HCT116 (cell line): ENCODE results near the gene PRKCA. TPM values are rescaled to one million over a fixed set of nuclear protein-coding genes. Genes with fewer than 3 reads are reported as not detected.

Experiments
- ATAC-seq: fragments of 200-7000 bp; cut with Tn5 transposase; 2 replicates; pipeline ENCODE4 v1.9.1; 2020; ENCODE audit warnings: mild to moderate bottlenecking, moderate library complexity
- BruUV-seq: library from RNA; stranded (reverse); fragments of 400-500 nt; replicated peaks from 2 replicates; lab custom pipeline; 2021; lab: Mats Ljungman, UMichigan
- CTCF ChIA-PET: fragments of 300-600 bp; sonication (Branson Sonifier 250); formaldehyde crosslinking; loops from one replicate; lab custom pipeline; 2021; ENCODE audit warnings: antibody characterized with exemption; lab: Charles Lee
- POLR2A ChIA-PET: fragments of 300-600, 350-600 bp; sonication (Branson Sonifier 250); formaldehyde crosslinking; loops from one replicate; lab custom pipeline; 2021; ENCODE audit warnings: antibody characterized with exemption; lab: Charles Lee
- RAD21 ChIA-PET, 2 experiments: fragments of 300-600 bp; sonication (Branson Sonifier 250); formaldehyde crosslinking; loops; one replicate each; lab custom pipeline; 2023; ENCODE audit warnings: low total read pairs in 2 of 2; ENCODE audit not compliant: uncharacterized antibody in 2 of 2, unreplicated experiment in 2 of 2, low non-redundant PET in 1 of 2; lab: Charles Lee
- DNase-seq: peaks from one replicate; pipeline ENCODE4 v3.0.0-alpha.2; 2010; ENCODE audit warnings: low read depth, low spot score
- H2AFZ ChIP-seq: fragments of 200-600 bp; shearing (Covaris generic), sonication (generic); 2 replicates; pipeline ENCODE4 v1.6.1; 2017; ENCODE audit warnings: low read depth, mixed run types, mixed read lengths, antibody characterized with exemption, low read length; ENCODE audit not compliant: poor library complexity, severe bottlenecking
- H3K27ac ChIP-seq: 2 replicates; pipeline ENCODE4 v1.5.1; 2012; ENCODE audit warnings: low read depth, low read length
- H3K27me3 ChIP-seq: fragments of 200-600 bp; sonication (generic); 2 replicates; pipeline ENCODE4 v1.6.1; 2016; ENCODE audit warnings: mixed run types, low read length, mixed read lengths; ENCODE audit not compliant: insufficient read depth
- H3K36me3 ChIP-seq, 2 experiments: fragments of 200-500 bp in 1 of 2; fragments of 200-600 bp in 1 of 2; sonication (Bioruptor generic) in 1 of 2; sonication (generic) in 1 of 2; 2 replicates each; pipeline versions ENCODE4 v1.5.1 to v1.6.1; 2014 to 2016; ENCODE audit warnings: low read length in 2 of 2, inconsistent platforms in 1 of 2, mixed read lengths in 1 of 2, mixed run types in 1 of 2; ENCODE audit not compliant: insufficient read depth in 2 of 2, control insufficient read depth in 1 of 2
- H3K4me1 ChIP-seq, 2 experiments: fragments of 200-600 bp in 1 of 2; sonication (generic) in 1 of 2; 2 replicates each; pipeline versions ENCODE4 v1.5.1 to v1.6.1; 2012 to 2017; ENCODE audit warnings: low read length in 2 of 2, inconsistent platforms in 1 of 2, mild to moderate bottlenecking in 1 of 2, mixed read lengths in 1 of 2, mixed run types in 1 of 2, moderate library complexity in 1 of 2; ENCODE audit not compliant: insufficient read depth in 2 of 2, control insufficient read depth in 1 of 2
- H3K4me2 ChIP-seq: fragments of 200-600 bp; sonication (generic); 2 replicates; pipeline ENCODE4 v1.6.1; 2017; ENCODE audit warnings: mixed run types, low read length, mixed read lengths
- H3K4me3 ChIP-seq, 2 experiments: fragments of 200-600 bp in 1 of 2; sonication (generic) in 1 of 2; replicated peaks in 1 of 2; 2 replicates each; pipeline ENCODE4 v1.5.1; 2011 to 2016; ENCODE audit warnings: low read length in 2 of 2, control low read depth in 1 of 2, low read depth in 1 of 2, mild to moderate bottlenecking in 1 of 2, mixed read lengths in 1 of 2, mixed run types in 1 of 2
- H3K79me2 ChIP-seq: fragments of 200-600 bp; sonication (generic); 2 replicates; pipeline ENCODE4 v1.6.1; 2017; ENCODE audit warnings: mild to moderate bottlenecking, mixed run types, low read length, moderate library complexity, mixed read lengths; ENCODE audit not compliant: insufficient read depth
- H3K9ac ChIP-seq: fragments of 200-600 bp; sonication (generic); 2 replicates; pipeline ENCODE4 v1.6.1; 2016; ENCODE audit warnings: low read length, mixed read lengths
- H3K9me2 ChIP-seq: fragments of 200-600 bp; sonication (generic), shearing (Covaris generic); 2 replicates; pipeline ENCODE4 v1.6.1; 2017; ENCODE audit warnings: mixed run types, mild to moderate bottlenecking, moderate library complexity; ENCODE audit not compliant: insufficient read depth
- H3K9me3 ChIP-seq, 2 experiments: fragments of 200-500 bp in 1 of 2; fragments of 200-600 bp in 1 of 2; sonication (Bioruptor generic) in 1 of 2; sonication (generic) in 1 of 2; 2 replicates each; pipeline ENCODE4 v1.6.1; 2014 to 2017; ENCODE audit warnings: low read length in 2 of 2, mixed read lengths in 2 of 2, inconsistent platforms in 1 of 2, low read depth in 1 of 2, mild to moderate bottlenecking in 1 of 2, mixed run types in 1 of 2, moderate library complexity in 1 of 2; ENCODE audit not compliant: control insufficient read depth in 1 of 2, insufficient read depth in 1 of 2
- H4K20me1 ChIP-seq: fragments of 200-600 bp; sonication (generic), shearing (Covaris generic); 2 replicates; pipeline ENCODE4 v1.6.1; 2017; ENCODE audit warnings: mixed run types, mild to moderate bottlenecking, moderate library complexity; ENCODE audit not compliant: insufficient read depth
- CBX3 ChIP-seq: IDR thresholded peaks from 2 replicates; pipeline ENCODE4 v1.6.1; 2012; ENCODE audit warnings: low read depth
- CEBPB ChIP-seq: IDR thresholded peaks from 2 replicates; pipeline ENCODE4 v1.6.1; 2012; ENCODE audit warnings: low read depth
- ELF1 ChIP-seq: IDR thresholded peaks from 2 replicates; pipeline ENCODE4 v1.6.1; 2012; ENCODE audit warnings: low read depth, borderline replicate concordance
- EZH2 ChIP-seq: fragments of 200-600 bp; sonication (generic); IDR thresholded peaks from 2 replicates; pipeline ENCODE4 v1.6.1; 2017; ENCODE audit warnings: antibody characterized with exemption, mixed run types
- FOSL1 ChIP-seq: IDR thresholded peaks from 2 replicates; pipeline ENCODE4 v1.6.1; 2012; ENCODE audit warnings: low read depth
- JUND ChIP-seq: IDR thresholded peaks from 2 replicates; pipeline ENCODE4 v1.6.1; 2012
- POLR2A ChIP-seq: IDR thresholded peaks from 2 replicates; pipeline ENCODE4 v1.7.0; 2011; ENCODE audit warnings: borderline replicate concordance; ENCODE audit not compliant: insufficient read depth, insufficient read length; ENCODE audit errors: extremely low read depth
- POLR2AphosphoS5 ChIP-seq: IDR thresholded peaks from 2 replicates; pipeline ENCODE4 v1.6.1; 2011; ENCODE audit warnings: mild to moderate bottlenecking, low read depth, low read length, moderate library complexity
- RAD21 ChIP-seq: IDR thresholded peaks from 2 replicates; pipeline ENCODE4 v1.6.1; 2012; ENCODE audit warnings: low read depth, mild to moderate bottlenecking
- SIN3A ChIP-seq: IDR thresholded peaks from 2 replicates; pipeline ENCODE4 v1.6.1; 2012; ENCODE audit warnings: low read depth
- SP1 ChIP-seq: IDR thresholded peaks from 2 replicates; pipeline ENCODE4 v1.6.1; 2012; ENCODE audit warnings: low read depth
- SRF ChIP-seq: IDR thresholded peaks from 2 replicates; pipeline ENCODE4 v1.6.1; 2012; ENCODE audit warnings: low read depth
- TCF7L2 ChIP-seq: IDR thresholded peaks from 2 replicates; pipeline ENCODE4 v1.7.0; 2011; ENCODE audit warnings: borderline replicate concordance, inconsistent platforms; ENCODE audit not compliant: insufficient read depth, insufficient read length; ENCODE audit errors: extremely low read depth
- YY1 ChIP-seq: IDR thresholded peaks from 2 replicates; pipeline ENCODE4 v1.6.1; 2011; ENCODE audit warnings: low read length, low read depth, moderate library complexity, mild to moderate bottlenecking; ENCODE audit not compliant: insufficient replicate concordance; ENCODE audit errors: extremely low read depth
- ZNF274 ChIP-seq: fragments of 200-500 bp; sonication (Bioruptor generic); IDR thresholded peaks from 2 replicates; pipeline ENCODE4 v1.6.1; 2014; ENCODE audit warnings: mild to moderate bottlenecking, low read depth, low read length, inconsistent platforms
- intact Hi-C: fragments of 100-400 bp; cut with micrococcal nuclease; formaldehyde crosslinking; loops from 2 replicates; pipeline ENCODE4 v1.10.0; 2022
- total RNA-seq: library from RNA; stranded (reverse); gene quantifications from one replicate; pipeline ENCODE4 v1.2.1, GENCODE V29; 2021; ENCODE audit not compliant: unreplicated experiment
- TF ChIP-seq, protein P1 (sequence below): IDR thresholded peaks from 2 replicates; pipeline ENCODE4 v1.6.1; 2012
- TF ChIP-seq, protein P2 (sequence below): IDR thresholded peaks from 2 replicates; pipeline ENCODE4 v1.6.1; 2012
- TF ChIP-seq, protein P3 (sequence below): IDR thresholded peaks from 2 replicates; pipeline ENCODE4 v1.6.1; 2011; ENCODE audit warnings: mild to moderate bottlenecking, low read length, moderate library complexity; ENCODE audit not compliant: insufficient replicate concordance; ENCODE audit errors: extremely low read depth

PRKCA gene
- total RNA-seq, 1 experiment from 2014 or later, result 18.8 TPM

DNA sequence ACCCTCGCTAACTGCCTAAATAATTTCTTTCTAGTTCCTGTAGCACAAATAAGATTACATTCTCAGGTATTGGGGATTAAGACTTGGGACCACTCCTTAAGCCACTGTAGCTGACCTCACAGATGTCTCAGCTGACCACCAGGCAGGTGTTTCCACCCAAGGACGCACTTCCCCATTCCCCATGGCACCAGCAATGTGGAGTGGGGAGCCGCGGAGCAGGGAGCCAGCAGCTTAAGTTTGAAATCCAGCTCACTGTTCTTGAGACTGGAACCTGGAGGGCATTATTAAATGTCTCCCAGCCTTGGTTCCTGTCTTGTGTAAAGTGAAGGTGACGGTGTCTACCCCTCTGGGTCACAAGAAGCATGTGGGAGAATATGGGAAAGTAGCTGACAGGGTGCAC, 283.1 kb downstream of the PRKCA start:
- DNase-seq (no peak), ATAC-seq (no peak)
- H4K20me1 ChIP-seq, result no peaks in the 10 kb centered on the region
- no peaks in the 10 kb centered on the region for H3K9me2 ChIP-seq
- ChIA-PET RAD21 (no interaction called here), POLR2A (no interaction called here)
- H3K9ac ChIP-seq, result no peak overlapping the region
- intact Hi-C loops, result no loop called here
- H3K27me3 ChIP-seq, result no peaks in the 10 kb centered on the region
- no peaks in the 10 kb centered on the region for H3K36me3 ChIP-seq
- H3K4me1 ChIP-seq, result peaks cover 3 to 6% of the 10 kb centered on the region in 2 experiments; a peak in 3 of 4 replicates
- no peak overlapping the region for H2AFZ ChIP-seq
- TF ChIP-seq SP1 (no peak), POLR2AphosphoS5 (no peak), POLR2A (no peak), SIN3A (no peak), CEBPB (no peak), CBX3 (no peak), JUND (no peak), EZH2 (no peak), YY1 (no peak), ELF1 (no peak), FOSL1 (no peak), TCF7L2 (no peak), ZNF274 (no peak), SRF (no peak), RAD21 (no peak)
- TF ChIP-seq, protein P1, sequence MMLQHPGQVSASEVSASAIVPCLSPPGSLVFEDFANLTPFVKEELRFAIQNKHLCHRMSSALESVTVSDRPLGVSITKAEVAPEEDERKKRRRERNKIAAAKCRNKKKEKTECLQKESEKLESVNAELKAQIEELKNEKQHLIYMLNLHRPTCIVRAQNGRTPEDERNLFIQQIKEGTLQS, result no peak
- TF ChIP-seq, protein P2, sequence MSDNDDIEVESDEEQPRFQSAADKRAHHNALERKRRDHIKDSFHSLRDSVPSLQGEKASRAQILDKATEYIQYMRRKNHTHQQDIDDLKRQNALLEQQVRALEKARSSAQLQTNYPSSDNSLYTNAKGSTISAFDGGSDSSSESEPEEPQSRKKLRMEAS, result no peak
- TF ChIP-seq, protein P3, sequence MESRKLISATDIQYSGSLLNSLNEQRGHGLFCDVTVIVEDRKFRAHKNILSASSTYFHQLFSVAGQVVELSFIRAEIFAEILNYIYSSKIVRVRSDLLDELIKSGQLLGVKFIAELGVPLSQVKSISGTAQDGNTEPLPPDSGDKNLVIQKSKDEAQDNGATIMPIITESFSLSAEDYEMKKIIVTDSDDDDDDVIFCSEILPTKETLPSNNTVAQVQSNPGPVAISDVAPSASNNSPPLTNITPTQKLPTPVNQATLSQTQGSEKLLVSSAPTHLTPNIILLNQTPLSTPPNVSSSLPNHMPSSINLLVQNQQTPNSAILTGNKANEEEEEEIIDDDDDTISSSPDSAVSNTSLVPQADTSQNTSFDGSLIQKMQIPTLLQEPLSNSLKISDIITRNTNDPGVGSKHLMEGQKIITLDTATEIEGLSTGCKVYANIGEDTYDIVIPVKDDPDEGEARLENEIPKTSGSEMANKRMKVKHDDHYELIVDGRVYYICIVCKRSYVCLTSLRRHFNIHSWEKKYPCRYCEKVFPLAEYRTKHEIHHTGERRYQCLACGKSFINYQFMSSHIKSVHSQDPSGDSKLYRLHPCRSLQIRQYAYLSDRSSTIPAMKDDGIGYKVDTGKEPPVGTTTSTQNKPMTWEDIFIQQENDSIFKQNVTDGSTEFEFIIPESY, result no peak
- TF ChIP-seq, all 23 proteins: peak for 0
- no peaks in the 10 kb centered on the region for H3K79me2 ChIP-seq
- no peak overlapping the region for H3K4me2 ChIP-seq
- H3K27ac ChIP-seq, result no peak overlapping the region
- H3K9me3 ChIP-seq, result no peaks in the 10 kb centered on the region
- no peak overlapping the region for H3K4me3 ChIP-seq
- CTCF ChIA-PET, result interaction anchor here (1.0 kb wide), 1 partner anchor 18 kb away, joined by 3 read pairs; no protein-coding TSS in a partner anchor
- no TSS peak for BruUV-seq
